Measurements from ENCODE around the gene COX19. TPM values are rescaled to one million over a fixed set of nuclear protein-coding genes. Genes with fewer than 3 reads are reported as not detected.

COX19 gene
- total and polyA plus RNA-seq, 2 of the 13 experiments (the other 11 are each of a cell fraction or from before 2014, with no cell fraction given), result 11.5 to 21.7 TPM

GRCh38 chr7:926061-927030, 49.0 kb downstream of the COX19 start (continued):
- peak; percentile 43; the same call in 1 of the 2 replicates for TF ChIP-seq ZNF263 (CRISPR knock-in tag; IDR thresholded peaks at IDR 0.05)
- TF ChIP-seq SMAD3 (CRISPR knock-in tag; IDR thresholded peaks at IDR 0.05), result peak; percentile 27; the same call in 1 of the 2 replicates
- TF ChIP-seq CHD2 (IDR thresholded peaks at IDR 0.05; ENCODE audit: low read depth, low read length), result peak; percentile 64; the same call in 1 of the 2 replicates
- no peak for TF ChIP-seq ZIK1 (CRISPR knock-in tag; IDR thresholded peaks at IDR 0.05; ENCODE audit: borderline replicate concordance, low read depth)
- TF ChIP-seq SKI (IDR thresholded peaks at IDR 0.05; ENCODE audit: partially characterized antibody), result peak; percentile 98
- TF ChIP-seq MYC (CRISPR knock-in tag; IDR thresholded peaks at IDR 0.05; ENCODE audit: borderline replicate concordance), result peak; percentile 45; the same call in 1 of the 2 replicates
- peak; percentile 94 for TF ChIP-seq MTA1 (CRISPR knock-in tag; IDR thresholded peaks at IDR 0.05; ENCODE audit: borderline replicate concordance)
- 0 out of 2 replicates have a peak, but pooled peaks have one; percentile 55 for TF ChIP-seq ZNF337 (CRISPR knock-in tag; IDR thresholded peaks at IDR 0.05; ENCODE audit: borderline replicate concordance, low read depth)
- peak; percentile 44; the same call in 1 of the 2 replicates for TF ChIP-seq DR1 (CRISPR knock-in tag; IDR thresholded peaks at IDR 0.05)

DNA sequence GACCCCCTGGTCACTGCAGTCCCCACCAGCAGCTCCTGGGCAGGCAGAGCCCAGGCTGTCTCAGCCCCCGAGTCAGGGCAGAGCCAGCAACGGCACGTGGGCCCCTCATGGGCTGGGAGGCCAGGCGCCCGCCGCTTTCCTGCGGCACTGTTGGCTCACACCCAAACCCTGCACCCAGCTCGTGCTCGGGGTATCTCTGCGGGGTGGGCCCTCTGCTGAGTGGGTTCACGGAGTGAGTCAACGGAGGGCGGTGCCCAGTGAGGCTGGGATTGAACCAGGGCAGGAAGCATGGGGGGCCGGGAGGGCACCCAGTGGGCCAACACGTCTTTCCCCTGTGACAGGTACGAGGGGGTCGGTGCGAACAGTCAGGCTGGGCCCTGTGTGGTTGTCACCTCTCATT, 49.7 kb downstream of the COX19 start:
- ATAC-seq (no peak), DNase-seq (ENCODE audit: low spot score) (no peak), FAIRE-seq (no peak)
- H3K27me3 ChIP-seq (ENCODE audit: control insufficient read depth in 1 of 2, insufficient read depth in 2 of 2, low read length in 2 of 2), result no peaks in the 10 kb centered on the region
- H3K36me3 ChIP-seq (replicated peaks in 1 of 2; ENCODE audit: control insufficient read depth in 1 of 2, insufficient read depth in 2 of 2, low read length in 2 of 2), result no peaks in the 10 kb centered on the region
- TF ChIP-seq AGO2 (optimal IDR thresholded peaks at IDR 0.05; ENCODE audit: low read depth, low read length) (peak; percentile 64), PBX3 (CRISPR knock-in tag; IDR thresholded peaks at IDR 0.05; ENCODE audit: borderline replicate concordance) (no peak), RCOR2 (CRISPR knock-in tag; IDR thresholded peaks at IDR 0.05) (no peak), CREM (IDR thresholded peaks at IDR 0.05) (no peak), CREM (CRISPR knock-in tag; IDR thresholded peaks at IDR 0.05) (no peak), HNRNPL (IDR thresholded peaks at IDR 0.05; ENCODE audit: low read depth, low read length) (peak; percentile 75; the same call in 1 of the 2 replicates), FOXK2 (IDR thresholded peaks at IDR 0.05) (no peak)
- TF ChIP-seq, protein P1, sequence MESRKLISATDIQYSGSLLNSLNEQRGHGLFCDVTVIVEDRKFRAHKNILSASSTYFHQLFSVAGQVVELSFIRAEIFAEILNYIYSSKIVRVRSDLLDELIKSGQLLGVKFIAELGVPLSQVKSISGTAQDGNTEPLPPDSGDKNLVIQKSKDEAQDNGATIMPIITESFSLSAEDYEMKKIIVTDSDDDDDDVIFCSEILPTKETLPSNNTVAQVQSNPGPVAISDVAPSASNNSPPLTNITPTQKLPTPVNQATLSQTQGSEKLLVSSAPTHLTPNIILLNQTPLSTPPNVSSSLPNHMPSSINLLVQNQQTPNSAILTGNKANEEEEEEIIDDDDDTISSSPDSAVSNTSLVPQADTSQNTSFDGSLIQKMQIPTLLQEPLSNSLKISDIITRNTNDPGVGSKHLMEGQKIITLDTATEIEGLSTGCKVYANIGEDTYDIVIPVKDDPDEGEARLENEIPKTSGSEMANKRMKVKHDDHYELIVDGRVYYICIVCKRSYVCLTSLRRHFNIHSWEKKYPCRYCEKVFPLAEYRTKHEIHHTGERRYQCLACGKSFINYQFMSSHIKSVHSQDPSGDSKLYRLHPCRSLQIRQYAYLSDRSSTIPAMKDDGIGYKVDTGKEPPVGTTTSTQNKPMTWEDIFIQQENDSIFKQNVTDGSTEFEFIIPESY (CRISPR knock-in tag; IDR thresholded peaks at IDR 0.05), result peak; percentile 63; the same call in 1 of the 2 replicates
- in situ Hi-C loops (cut with HindIII; ENCODE audit: extremely low pct_ligation_motif_present, low pct_unique_long_range_greater_than_20kb) (no loop called here), intact Hi-C loops (cut with micrococcal nuclease; ENCODE audit: unreplicated experiment) (no loop called here)
- 86% methylated on average over 12 of the region's 18 CpGs for WGBS (ENCODE audit: low lambda C conversion rate)
- H4K20me1 ChIP-seq (ENCODE audit: insufficient read depth, low read length), result no peaks in the 10 kb centered on the region
- no peak overlapping the region for H3K9ac ChIP-seq (ENCODE audit: insufficient read depth, low read depth, low read length)
- H3K79me2 ChIP-seq (ENCODE audit: insufficient read depth, low read length), result no peaks in the 10 kb centered on the region
- H3K4me2 ChIP-seq (ENCODE audit: low read depth, low read length), result 0 out of 2 replicates have a peak overlapping the region, but pooled peaks have one; percentile 90
- no peak overlapping the region for H3K27ac ChIP-seq (ENCODE audit: extremely low read length, insufficient read depth, low read length)
- no peak overlapping the region for H2AFZ ChIP-seq (ENCODE audit: low read length)
- peaks cover 65% of the 10 kb centered on the region for H3K4me1 ChIP-seq (ENCODE audit: insufficient read depth, low read length)
- no peaks in the 10 kb centered on the region for H3K9me3 ChIP-seq (ENCODE audit: low read length)
- ChIA-PET CTCF (ENCODE audit: low intra/inter-chr PET ratio, low total read pairs) (no interaction called here), POLR2A (interaction anchor here (1.0 to 4.2 kb wide), 6 partner anchors 13 to 57 kb away, joined by 4 to 28 read pairs (median 16); partner anchors contain the start of genes ADAP1 and CYP2W1)
- BruUV-seq (replicated peaks), result no TSS peak
- H3K4me3 ChIP-seq (replicated peaks in 1 of 3; ENCODE audit: insufficient read depth in 1 of 3, low read depth in 2 of 3, low read length in 3 of 3), result 0 out of 6 replicates have a peak overlapping the region, but pooled peaks of 1 of the 3 experiments have one; percentile 72
